HCT116 (cell line): Measurements from ENCODE around the gene BRS3.

ENCODE experiments used
- EZH2 ChIP-seq: fragments of 200-600 bp; sonication (generic); IDR thresholded peaks from 2 replicates; pipeline ENCODE4 v1.6.1; 2017; ENCODE audit warnings: antibody characterized with exemption, mixed run types
- JUND ChIP-seq: IDR thresholded peaks from 2 replicates; pipeline ENCODE4 v1.6.1; 2012
- POLR2A ChIP-seq: IDR thresholded peaks from 2 replicates; pipeline ENCODE4 v1.7.0; 2011; ENCODE audit warnings: borderline replicate concordance; ENCODE audit not compliant: insufficient read depth, insufficient read length; ENCODE audit errors: extremely low read depth
- SIN3A ChIP-seq: IDR thresholded peaks from 2 replicates; pipeline ENCODE4 v1.6.1; 2012; ENCODE audit warnings: low read depth
- SP1 ChIP-seq: IDR thresholded peaks from 2 replicates; pipeline ENCODE4 v1.6.1; 2012; ENCODE audit warnings: low read depth
- TCF7L2 ChIP-seq: IDR thresholded peaks from 2 replicates; pipeline ENCODE4 v1.7.0; 2011; ENCODE audit warnings: borderline replicate concordance, inconsistent platforms; ENCODE audit not compliant: insufficient read depth, insufficient read length; ENCODE audit errors: extremely low read depth
- TF ChIP-seq, protein P1 (sequence below), 3 experiments: fragments of 200-600 bp in 1 of 3; sonication (generic) in 1 of 3; IDR thresholded peaks in 2 of 3; conservative IDR thresholded peaks in 1 of 3; 2 replicates each; pipeline ENCODE4 v1.5.1; 2012 to 2017; ENCODE audit warnings: low read depth in 2 of 3, low read length in 2 of 3, antibody characterized with exemption in 1 of 3, borderline replicate concordance in 1 of 3, control low read depth in 1 of 3, mild to moderate bottlenecking in 1 of 3, mixed read lengths in 1 of 3, mixed run types in 1 of 3, moderate library complexity in 1 of 3; ENCODE audit not compliant: insufficient read depth in 1 of 3
- TF ChIP-seq, protein P2 (sequence below): IDR thresholded peaks from 2 replicates; pipeline ENCODE4 v1.6.1; 2011; ENCODE audit warnings: mild to moderate bottlenecking, low read length, moderate library complexity; ENCODE audit not compliant: insufficient replicate concordance; ENCODE audit errors: extremely low read depth

DNA sequence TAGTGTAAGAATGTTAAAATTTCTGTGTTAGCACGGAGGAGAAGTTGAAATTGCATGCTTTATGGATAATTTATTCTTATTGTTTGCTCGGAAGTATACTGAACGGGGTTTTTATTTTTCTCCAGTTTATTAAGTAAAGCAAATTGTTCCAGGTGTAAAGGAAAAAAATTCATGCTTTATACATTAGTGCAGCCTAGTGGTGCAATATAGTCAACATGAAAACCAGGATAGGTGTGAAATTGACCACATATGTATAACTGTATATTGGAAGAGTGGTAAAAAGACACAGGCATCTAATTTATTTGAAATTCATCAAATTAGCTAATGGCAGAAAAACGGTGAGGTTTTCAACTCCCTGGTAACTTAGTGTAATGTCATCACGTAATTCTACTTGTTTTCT lies 959 bp downstream of the BRS3 start:
- TF ChIP-seq POLR2A (no peak), JUND (no peak), EZH2 (no peak), SP1 (no peak), SIN3A (no peak), TCF7L2 (no peak)
- TF ChIP-seq, protein P1, sequence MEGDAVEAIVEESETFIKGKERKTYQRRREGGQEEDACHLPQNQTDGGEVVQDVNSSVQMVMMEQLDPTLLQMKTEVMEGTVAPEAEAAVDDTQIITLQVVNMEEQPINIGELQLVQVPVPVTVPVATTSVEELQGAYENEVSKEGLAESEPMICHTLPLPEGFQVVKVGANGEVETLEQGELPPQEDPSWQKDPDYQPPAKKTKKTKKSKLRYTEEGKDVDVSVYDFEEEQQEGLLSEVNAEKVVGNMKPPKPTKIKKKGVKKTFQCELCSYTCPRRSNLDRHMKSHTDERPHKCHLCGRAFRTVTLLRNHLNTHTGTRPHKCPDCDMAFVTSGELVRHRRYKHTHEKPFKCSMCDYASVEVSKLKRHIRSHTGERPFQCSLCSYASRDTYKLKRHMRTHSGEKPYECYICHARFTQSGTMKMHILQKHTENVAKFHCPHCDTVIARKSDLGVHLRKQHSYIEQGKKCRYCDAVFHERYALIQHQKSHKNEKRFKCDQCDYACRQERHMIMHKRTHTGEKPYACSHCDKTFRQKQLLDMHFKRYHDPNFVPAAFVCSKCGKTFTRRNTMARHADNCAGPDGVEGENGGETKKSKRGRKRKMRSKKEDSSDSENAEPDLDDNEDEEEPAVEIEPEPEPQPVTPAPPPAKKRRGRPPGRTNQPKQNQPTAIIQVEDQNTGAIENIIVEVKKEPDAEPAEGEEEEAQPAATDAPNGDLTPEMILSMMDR (IDR thresholded peaks at IDR 0.05 in 2 of 3, conservative IDR thresholded peaks at IDR 0.05 in 1 of 3; ENCODE audit: borderline replicate concordance in 1 of 3, insufficient read depth in 1 of 3, low read depth in 2 of 3, low read length in 2 of 3) = peak in 1 of 3 experiments; percentile 16; a peak in 1 of 6 replicates
- TF ChIP-seq, protein P2, sequence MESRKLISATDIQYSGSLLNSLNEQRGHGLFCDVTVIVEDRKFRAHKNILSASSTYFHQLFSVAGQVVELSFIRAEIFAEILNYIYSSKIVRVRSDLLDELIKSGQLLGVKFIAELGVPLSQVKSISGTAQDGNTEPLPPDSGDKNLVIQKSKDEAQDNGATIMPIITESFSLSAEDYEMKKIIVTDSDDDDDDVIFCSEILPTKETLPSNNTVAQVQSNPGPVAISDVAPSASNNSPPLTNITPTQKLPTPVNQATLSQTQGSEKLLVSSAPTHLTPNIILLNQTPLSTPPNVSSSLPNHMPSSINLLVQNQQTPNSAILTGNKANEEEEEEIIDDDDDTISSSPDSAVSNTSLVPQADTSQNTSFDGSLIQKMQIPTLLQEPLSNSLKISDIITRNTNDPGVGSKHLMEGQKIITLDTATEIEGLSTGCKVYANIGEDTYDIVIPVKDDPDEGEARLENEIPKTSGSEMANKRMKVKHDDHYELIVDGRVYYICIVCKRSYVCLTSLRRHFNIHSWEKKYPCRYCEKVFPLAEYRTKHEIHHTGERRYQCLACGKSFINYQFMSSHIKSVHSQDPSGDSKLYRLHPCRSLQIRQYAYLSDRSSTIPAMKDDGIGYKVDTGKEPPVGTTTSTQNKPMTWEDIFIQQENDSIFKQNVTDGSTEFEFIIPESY = no peak
